Activated CD8-positive, alpha-beta memory T cell treated with anti-CD3 and anti-CD28 coated beads for 1 hour (primary cell): ENCODE results near the gene CELSR2.

Experiments
- DNase-seq, 2 donors: peaks; one replicate each; pipeline ENCODE4 v3.0.0-alpha.2; 2020; ENCODE audit warnings: low read depth in 1 of 2; ENCODE audit errors: extremely low read depth in 1 of 2

The CELSR2 gene

DNA sequence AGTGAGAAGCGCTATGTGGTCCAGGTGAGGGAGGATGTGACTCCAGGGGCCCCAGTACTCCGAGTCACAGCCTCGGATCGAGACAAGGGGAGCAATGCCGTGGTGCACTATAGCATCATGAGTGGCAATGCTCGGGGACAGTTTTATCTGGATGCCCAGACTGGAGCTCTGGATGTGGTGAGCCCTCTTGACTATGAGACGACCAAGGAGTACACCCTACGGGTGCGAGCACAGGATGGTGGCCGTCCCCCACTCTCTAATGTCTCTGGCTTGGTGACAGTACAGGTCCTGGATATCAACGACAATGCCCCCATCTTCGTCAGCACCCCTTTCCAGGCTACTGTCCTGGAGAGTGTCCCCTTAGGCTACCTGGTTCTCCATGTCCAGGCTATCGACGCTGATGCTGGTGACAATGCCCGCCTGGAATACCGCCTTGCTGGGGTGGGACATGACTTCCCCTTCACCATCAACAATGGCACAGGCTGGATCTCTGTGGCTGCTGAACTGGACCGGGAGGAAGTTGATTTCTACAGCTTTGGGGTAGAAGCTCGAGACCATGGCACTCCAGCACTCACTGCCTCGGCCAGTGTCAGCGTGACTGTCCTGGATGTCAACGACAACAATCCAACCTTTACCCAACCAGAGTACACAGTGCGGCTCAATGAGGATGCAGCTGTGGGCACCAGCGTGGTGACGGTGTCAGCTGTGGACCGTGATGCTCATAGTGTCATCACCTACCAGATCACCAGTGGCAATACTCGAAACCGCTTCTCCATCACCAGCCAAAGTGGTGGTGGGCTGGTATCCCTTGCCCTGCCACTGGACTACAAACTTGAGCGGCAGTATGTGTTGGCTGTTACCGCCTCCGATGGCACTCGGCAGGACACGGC is 2.2 kb downstream of the CELSR2 start:
- DNase-seq: no peak

DNA sequence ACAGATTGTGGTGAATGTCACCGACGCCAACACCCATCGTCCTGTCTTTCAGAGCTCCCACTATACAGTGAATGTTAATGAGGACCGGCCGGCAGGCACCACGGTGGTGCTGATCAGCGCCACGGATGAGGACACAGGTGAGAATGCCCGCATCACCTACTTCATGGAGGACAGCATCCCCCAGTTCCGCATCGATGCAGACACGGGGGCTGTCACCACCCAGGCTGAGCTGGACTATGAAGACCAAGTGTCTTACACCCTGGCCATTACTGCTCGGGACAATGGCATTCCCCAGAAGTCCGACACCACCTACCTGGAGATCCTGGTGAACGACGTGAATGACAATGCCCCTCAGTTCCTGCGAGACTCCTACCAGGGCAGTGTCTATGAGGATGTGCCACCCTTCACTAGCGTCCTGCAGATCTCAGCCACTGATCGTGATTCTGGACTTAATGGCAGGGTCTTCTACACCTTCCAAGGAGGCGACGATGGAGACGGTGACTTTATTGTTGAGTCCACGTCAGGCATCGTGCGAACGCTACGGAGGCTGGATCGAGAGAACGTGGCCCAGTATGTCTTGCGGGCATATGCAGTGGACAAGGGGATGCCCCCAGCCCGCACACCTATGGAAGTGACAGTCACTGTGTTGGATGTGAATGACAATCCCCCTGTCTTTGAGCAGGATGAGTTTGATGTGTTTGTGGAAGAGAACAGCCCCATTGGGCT is 3.0 kb downstream of the CELSR2 start:
- DNase-seq: no peak

- no peak for DNase-seq
Measured at GRCh38 chr1:109252893-109253802, 3.8 kb downstream of the CELSR2 start.

- no peak for DNase-seq
Measured at GRCh38 chr1:109253803-109254620, 4.7 kb downstream of the CELSR2 start.

GRCh38 chr1:109254621-109255096 is 5.3 kb downstream of the CELSR2 start:
- no peak for DNase-seq

- no peak for DNase-seq
Measured at GRCh38 chr1:109255097-109255651, 5.8 kb downstream of the CELSR2 start.

GRCh38 chr1:109255678-109256077 is 6.3 kb downstream of the CELSR2 start:
- DNase-seq: no peak

- DNase-seq: no peak
Measured at GRCh38 chr1:109256085-109256484, 6.7 kb downstream of the CELSR2 start.

GRCh38 chr1:109256971-109257681 is 7.8 kb downstream of the CELSR2 start:
- DNase-seq: no peak

DNA sequence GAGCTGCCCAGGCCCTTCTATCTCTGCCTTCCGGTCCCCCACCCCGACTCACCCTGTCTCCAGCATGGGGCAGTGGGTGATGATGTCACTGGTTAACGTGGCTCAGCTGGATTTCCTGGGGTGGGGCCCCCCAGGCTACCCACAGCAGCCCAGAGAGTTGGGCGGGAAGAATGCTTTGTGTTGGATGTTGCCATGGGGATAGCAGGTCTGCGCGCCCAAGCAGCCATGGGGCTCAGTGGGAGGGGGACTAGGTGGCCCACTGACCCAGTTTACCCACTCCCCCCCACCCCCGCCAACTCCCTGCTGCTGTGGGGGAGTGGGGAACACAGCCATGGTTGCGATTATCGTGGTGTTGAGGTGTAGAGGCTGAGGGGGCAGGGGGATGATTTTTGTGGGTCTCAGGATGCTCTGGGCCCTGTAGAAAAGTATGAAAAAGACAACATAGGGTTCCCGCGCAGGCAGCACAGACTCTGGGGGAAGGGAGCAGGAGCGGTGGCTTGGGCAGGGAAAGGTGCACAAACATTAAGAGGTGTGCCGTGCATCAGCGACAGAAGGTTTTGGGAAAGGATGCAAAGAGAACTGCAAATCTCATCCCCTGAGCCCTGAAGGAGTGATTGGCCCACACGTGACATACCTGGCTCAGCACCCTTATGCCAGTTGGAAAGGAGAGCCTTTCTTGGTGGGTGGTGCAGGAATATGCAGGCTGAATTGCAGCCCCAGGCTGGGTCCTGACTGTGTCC is 8.5 kb downstream of the CELSR2 start:
- no peak for DNase-seq

DNA sequence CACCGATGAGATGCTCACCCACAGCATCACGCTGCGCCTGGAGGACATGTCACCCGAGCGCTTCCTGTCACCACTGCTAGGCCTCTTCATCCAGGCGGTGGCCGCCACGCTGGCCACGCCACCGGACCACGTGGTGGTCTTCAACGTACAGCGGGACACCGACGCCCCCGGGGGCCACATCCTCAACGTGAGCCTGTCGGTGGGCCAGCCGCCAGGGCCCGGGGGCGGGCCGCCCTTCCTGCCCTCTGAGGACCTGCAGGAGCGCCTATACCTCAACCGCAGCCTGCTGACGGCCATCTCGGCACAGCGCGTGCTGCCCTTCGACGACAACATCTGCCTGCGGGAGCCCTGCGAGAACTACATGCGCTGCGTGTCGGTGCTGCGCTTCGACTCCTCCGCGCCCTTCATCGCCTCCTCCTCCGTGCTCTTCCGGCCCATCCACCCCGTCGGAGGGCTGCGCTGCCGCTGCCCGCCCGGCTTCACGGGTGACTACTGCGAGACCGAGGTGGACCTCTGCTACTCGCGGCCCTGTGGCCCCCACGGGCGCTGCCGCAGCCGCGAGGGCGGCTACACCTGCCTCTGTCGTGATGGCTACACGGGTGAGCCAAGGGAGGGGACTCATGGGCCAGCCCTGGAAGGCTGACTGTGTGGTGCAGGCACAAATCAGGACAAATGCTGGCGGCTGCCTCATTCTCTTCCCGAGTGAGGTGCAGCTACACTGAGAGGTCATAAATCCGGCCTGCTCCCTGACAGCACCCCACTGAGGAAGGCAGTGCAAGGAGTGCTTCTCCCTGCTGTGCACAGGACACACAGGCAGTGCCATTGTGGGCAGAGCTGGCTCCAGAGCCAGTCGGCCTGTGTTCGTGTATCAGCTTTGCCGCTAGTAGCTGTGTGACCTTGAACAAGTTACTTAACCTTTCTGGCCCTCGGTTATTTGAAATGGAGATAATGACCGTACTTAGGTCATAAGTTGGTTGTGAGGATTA is 9.4 kb downstream of the CELSR2 start:
- no peak for DNase-seq

DNA sequence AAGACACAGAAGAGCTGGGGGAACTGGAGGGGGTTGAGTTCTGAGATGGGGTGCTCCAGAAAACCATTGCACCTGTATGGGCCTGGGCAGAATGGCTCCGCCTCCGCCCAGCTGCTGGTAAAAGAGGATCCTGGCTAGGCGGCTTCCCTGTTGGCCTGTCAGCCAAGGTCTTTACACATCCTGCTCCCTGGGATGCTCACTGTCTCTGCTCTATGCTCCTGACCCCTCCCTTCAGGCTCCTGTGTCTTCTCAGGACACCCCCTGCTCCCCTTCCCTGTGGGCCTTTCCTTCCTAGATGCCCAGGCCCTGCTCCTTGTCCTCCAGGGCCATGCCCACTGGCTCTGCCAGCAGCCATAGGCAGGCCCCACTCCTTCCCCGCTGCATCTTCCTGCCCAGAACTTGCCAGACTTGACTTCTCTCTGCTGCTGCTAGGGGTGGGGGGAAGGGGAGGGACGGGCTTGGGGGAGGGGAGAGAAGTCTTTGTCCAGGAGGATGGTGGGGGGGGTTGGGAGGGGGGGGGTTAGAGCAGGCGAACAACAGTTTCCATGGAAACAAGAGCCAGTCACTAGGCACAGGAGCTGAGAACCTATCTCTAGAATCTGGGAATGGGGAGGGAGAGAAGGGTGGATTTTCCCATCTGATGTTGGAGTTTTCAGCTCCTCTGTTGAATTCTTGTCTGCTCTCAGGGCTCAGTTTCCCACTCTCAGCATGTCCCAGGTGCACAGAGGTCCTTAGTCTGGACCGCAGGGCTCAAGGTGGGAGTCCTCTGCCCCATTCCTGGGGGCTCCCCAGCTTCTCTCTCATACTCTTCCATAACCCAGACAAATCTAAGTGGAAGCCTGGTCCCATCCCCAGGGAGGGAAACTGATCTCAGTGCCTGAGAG is 10.6 kb downstream of the CELSR2 start:
- no peak for DNase-seq

GRCh38 chr1:109261006-109261405 is 11.7 kb downstream of the CELSR2 start:
- no peak for DNase-seq

DNA sequence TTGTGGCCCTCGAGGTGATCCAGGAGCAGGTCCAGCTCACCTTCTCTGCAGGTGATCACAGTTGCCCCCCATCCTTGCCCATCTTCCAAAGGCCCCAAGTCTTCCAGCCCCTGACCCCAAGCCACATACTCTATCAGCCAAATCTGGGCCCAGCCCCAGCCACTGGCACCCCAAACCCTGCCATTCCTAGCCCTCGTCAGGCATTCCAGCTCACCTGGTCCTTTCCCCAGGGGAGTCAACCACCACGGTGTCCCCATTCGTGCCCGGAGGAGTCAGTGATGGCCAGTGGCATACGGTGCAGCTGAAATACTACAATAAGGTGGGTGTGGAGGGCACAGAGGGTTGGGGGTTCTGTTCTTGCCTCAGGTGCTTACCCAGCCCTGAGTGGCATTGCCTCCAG is 12.2 kb downstream of the CELSR2 start:
- DNase-seq: no peak

DNA sequence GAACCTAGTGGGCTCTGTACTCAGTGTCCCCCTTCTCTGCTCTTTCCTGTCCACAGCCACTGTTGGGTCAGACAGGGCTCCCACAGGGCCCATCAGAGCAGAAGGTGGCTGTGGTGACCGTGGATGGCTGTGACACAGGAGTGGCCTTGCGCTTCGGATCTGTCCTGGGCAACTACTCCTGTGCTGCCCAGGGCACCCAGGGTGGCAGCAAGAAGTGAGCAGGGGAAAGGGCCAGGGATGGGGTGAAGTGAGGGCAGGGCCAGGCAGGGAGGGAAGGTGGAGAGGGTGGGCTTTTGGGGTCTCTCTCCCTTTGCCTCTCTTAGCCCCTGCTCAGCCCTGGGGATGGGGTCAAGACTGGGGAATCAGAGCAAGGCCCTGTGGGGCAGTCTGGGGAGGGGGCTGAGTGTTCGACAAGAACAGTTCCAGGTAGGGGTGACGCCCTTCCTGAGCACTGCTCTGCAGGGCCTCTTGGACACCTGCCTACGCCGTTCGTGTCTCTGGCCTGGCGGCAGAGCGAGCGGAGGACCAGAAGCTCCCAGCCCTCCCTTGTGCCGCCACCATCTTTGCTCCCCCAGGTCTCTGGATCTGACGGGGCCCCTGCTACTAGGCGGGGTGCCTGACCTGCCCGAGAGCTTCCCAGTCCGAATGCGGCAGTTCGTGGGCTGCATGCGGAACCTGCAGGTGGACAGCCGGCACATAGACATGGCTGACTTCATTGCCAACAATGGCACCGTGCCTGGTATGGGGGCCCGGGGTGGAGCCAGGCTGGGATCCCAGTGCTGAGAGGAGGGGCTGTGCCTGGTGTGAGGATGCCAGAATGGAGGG is 13.1 kb downstream of the CELSR2 start:
- DNase-seq: no peak

DNA sequence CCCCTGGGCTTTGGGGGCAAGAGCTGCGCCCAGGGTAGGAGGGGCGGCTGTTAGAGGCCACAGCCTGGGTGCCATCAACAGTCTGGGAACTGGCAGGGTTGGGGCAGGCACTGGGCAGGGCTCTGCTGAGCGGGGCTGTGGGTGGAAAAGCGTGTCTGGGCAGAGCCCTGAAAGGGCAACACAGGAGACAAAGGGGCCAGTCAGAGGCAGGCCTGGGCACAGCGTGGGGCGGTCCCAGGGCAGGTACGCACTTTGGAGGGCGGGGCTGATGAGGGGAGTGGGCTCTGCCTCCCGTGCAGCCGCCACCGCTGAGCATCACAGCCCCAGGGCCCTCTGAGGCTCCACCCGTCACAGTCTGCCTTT is 13.9 kb downstream of the CELSR2 start:
- DNase-seq: no peak
